GM18868 (cell line): ENCODE data around the gene SALL3.

ENCODE experiments used
- ATAC-seq: cut with Tn5 transposase; IDR thresholded peaks from one replicate; pipeline ENCODE4 v1.9.1; 2021; ENCODE audit warnings: mild to moderate bottlenecking, moderate library complexity; ENCODE audit not compliant: unreplicated experiment

The SALL3 gene

GRCh38 chr18:78965260-78965659 lies 14.4 kb upstream of the SALL3 start:
- ATAC-seq, result no peak

- peak; percentile 58 for ATAC-seq
Observed at GRCh38 chr18:78965917-78966792, 13.5 kb upstream of the SALL3 start.

- ATAC-seq, result peak; percentile 33
Observed at GRCh38 chr18:78966793-78967106, 12.9 kb upstream of the SALL3 start.

- no peak for ATAC-seq
Observed at GRCh38 chr18:78967692-78968091, 11.9 kb upstream of the SALL3 start.

- ATAC-seq, result no peak
Observed at GRCh38 chr18:78969574-78970315, 9.9 kb upstream of the SALL3 start.

GRCh38 chr18:78970774-78971333 lies 8.8 kb upstream of the SALL3 start:
- no peak for ATAC-seq

- ATAC-seq, result no peak
Observed at GRCh38 chr18:78971511-78972245, 7.9 kb upstream of the SALL3 start.

GRCh38 chr18:78972385-78972918 lies 7.2 kb upstream of the SALL3 start:
- ATAC-seq, result no peak

GRCh38 chr18:78972930-78973331 lies 6.7 kb upstream of the SALL3 start:
- no peak for ATAC-seq

- no peak for ATAC-seq
Observed at GRCh38 chr18:78973357-78974083, 6.1 kb upstream of the SALL3 start.

- no peak for ATAC-seq
Observed at GRCh38 chr18:78974115-78974761, 5.4 kb upstream of the SALL3 start.

- ATAC-seq, result no peak
Observed at GRCh38 chr18:78975292-78975691, 4.3 kb upstream of the SALL3 start.

GRCh38 chr18:78975699-78976335 lies 3.8 kb upstream of the SALL3 start:
- ATAC-seq, result no peak

GRCh38 chr18:78976765-78977636 lies 2.6 kb upstream of the SALL3 start:
- ATAC-seq, result no peak

- no peak for ATAC-seq
Observed at GRCh38 chr18:78977637-78978348, 1.8 kb upstream of the SALL3 start.

- ATAC-seq, result no peak
Observed at GRCh38 chr18:78978349-78979055, 1.1 kb upstream of the SALL3 start.

- ATAC-seq, result no peak
Observed at GRCh38 chr18:78979056-78979729, 425 bp upstream of the SALL3 start.
